ENCODE data around the gene TMEM151A.
A peak's percentile ranks its signal among the peaks of the same experiment; 100 is the strongest.

The TMEM151A gene

DNA sequence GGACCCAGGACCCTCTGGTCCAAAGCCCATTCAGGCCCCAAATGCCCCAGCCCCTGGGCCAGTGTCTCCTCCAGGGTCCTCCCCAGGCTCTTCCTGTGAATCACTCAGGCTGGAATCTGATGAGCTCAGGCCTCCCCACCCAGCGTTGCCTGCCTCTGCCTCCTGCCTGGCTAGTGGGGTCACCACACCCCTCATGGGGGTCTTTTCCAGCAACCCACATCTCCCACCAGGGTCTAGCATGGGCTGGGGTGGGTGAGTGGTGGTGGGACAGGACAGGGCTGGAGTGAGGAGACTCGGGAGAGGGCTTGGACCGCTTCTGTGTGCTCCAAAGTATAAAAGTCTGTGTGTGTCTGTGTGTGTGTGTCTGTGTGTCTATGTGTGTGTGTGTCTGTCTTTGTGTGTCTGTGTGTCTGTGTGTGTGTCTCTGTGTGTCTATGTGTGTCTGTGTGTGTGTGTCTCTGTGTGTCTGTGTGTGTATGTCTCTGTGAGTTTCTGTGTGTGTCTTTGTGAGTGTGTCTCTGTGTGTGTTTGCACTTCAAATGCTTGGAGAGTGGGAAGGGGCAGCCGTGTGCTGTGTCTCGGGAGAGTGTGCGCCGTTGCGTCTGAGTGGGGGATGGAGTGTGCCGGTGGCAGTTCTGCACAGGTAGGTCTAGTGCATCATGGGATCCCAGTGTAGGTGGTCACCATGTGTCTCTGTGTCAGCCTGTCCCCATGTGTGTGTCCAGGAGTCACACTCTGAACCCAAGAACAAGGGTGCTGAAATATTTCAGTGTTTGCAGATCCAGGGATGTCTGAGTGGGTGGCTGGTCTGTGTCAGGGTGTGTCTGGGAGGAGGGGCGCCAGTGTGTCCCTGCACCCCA, 35.7 kb downstream of the TMEM151A start:
- Histone ChIP-seq H3K9me3 (ENCODE audit: control insufficient read depth, low read length) (no peaks in the 10 kb centered on the region), H3K27ac (ENCODE audit: low read depth, low read length, severe bottlenecking) (peak overlapping the region; percentile 85), H3K4me3 (ENCODE audit: extremely low read depth, insufficient read depth, low read length, poor library complexity, severe bottlenecking) (no peak overlapping the region), H3K4me1 (ENCODE audit: control insufficient read depth, insufficient read depth, low read length, poor library complexity, severe bottlenecking) (peaks cover 47% of the 10 kb centered on the region), H3K36me3 (ENCODE audit: control insufficient read depth, insufficient read depth, low read length) (peaks cover 15% of the 10 kb centered on the region)
- 85 to 90% methylated on average over 8 to 9 of the region's 10 CpGs for WGBS, 2 experiments (ENCODE audit: insufficient coverage in 2 of 2)

- WGBS, 2 experiments (ENCODE audit: insufficient coverage in 2 of 2): 85 to 96% methylated on average over 2 to 3 of the region's 3 CpGs
- peaks cover 20% of the 10 kb centered on the region for H3K36me3 ChIP-seq (ENCODE audit: control insufficient read depth, insufficient read depth, low read length)
- peak overlapping the region; percentile 36 for H3K27ac ChIP-seq (ENCODE audit: low read depth, low read length, severe bottlenecking)
- H3K9me3 ChIP-seq (ENCODE audit: control insufficient read depth, low read length): no peaks in the 10 kb centered on the region
- peaks cover 46% of the 10 kb centered on the region for H3K4me1 ChIP-seq (ENCODE audit: control insufficient read depth, insufficient read depth, low read length, poor library complexity, severe bottlenecking)
- H3K4me3 ChIP-seq (ENCODE audit: extremely low read depth, insufficient read depth, low read length, poor library complexity, severe bottlenecking): no peak overlapping the region
Measured at GRCh38 chr11:66328031-66328301, 36.3 kb downstream of the TMEM151A start.

DNA sequence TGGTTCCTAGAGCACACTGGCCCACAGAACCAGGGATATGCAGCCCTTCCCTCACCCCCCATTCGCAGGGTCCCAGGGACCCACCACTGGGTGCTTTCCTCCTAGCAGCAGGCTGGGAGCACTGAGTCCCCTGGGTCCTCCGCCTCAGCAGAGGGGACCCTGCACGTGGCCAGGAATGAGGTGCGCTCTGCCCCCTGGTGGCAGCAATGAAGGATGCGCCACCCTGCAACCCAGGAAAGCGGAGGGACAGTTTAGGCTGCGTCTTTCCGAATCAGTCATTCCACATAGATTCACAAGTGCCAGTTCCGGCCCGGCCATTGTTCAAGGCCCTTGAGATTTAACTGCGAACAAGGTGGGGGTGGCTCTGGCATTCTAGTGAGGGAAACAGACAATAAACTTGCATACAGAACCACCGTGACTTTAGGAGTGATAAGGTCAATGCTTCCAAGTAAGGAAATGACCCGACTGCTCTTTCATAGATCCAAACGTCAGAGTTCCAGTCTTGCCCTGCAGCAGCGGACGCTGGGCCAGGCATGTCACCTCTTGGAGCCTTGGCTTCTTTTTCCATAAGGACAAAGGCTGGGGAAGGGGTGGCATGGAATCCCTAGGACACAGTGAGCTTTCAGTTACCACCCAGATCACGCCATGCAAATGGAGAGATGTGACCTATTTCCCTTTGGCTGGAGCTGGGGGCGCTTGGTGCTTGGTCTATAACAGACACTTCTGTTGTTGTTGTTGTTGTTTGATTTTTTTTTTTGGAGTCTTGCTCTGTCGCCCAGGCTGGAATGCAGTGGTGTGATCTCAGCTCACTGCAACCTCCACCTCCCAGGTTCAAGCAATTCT, 36.8 kb downstream of the TMEM151A start:
- 10% methylated on average over 17 of the region's 19 CpGs for WGBS, 2 experiments (ENCODE audit: insufficient coverage in 2 of 2)
- Histone ChIP-seq H3K36me3 (ENCODE audit: control insufficient read depth, insufficient read depth, low read length) (peaks cover 25% of the 10 kb centered on the region), H3K4me3 (ENCODE audit: extremely low read depth, insufficient read depth, low read length, poor library complexity, severe bottlenecking) (no peak overlapping the region)

DNA sequence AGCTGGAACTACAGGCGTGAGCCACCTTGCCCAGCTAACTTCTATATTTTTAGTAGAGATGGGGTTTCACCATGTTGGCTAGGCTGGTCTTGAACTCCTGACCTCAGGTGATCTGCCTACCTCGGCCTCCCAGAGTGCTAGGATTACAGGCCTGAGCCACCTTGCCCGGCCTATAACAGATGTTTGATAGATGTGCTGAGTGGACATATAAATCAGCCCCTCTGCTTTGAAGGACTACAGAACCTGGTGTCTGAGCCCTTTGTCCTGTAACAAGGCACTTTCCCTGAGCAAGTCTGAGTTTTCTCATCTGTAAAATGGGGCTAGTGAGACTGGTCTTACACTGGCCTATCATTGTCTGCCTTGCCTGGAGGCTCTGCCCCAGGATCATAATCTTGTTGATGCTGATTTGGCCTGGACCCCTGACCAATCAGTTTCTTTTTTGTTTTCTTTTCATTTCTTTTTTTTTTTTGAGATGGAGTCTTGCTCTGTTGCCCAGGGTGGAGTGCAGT, 37.5 kb downstream of the TMEM151A start:
- WGBS, 2 experiments (ENCODE audit: insufficient coverage in 2 of 2): 81 to 100% methylated on average over 2 of the region's 3 CpGs
- Histone ChIP-seq H3K9me3 (ENCODE audit: control insufficient read depth, low read length) (no peaks in the 10 kb centered on the region), H3K27ac (ENCODE audit: low read depth, low read length, severe bottlenecking) (peak overlapping the region; percentile 36), H3K36me3 (ENCODE audit: control insufficient read depth, insufficient read depth, low read length) (peaks cover 32% of the 10 kb centered on the region), H3K4me3 (ENCODE audit: extremely low read depth, insufficient read depth, low read length, poor library complexity, severe bottlenecking) (no peak overlapping the region), H3K4me1 (ENCODE audit: control insufficient read depth, insufficient read depth, low read length, poor library complexity, severe bottlenecking) (peaks cover 44% of the 10 kb centered on the region)

More for the DNA sequence above, 36.8 kb downstream of the TMEM151A start:
- peaks cover 44% of the 10 kb centered on the region for H3K4me1 ChIP-seq (ENCODE audit: control insufficient read depth, insufficient read depth, low read length, poor library complexity, severe bottlenecking)
- no peaks in the 10 kb centered on the region for H3K9me3 ChIP-seq (ENCODE audit: control insufficient read depth, low read length)
- H3K27ac ChIP-seq (ENCODE audit: low read depth, low read length, severe bottlenecking): peak overlapping the region; percentile 78

DNA sequence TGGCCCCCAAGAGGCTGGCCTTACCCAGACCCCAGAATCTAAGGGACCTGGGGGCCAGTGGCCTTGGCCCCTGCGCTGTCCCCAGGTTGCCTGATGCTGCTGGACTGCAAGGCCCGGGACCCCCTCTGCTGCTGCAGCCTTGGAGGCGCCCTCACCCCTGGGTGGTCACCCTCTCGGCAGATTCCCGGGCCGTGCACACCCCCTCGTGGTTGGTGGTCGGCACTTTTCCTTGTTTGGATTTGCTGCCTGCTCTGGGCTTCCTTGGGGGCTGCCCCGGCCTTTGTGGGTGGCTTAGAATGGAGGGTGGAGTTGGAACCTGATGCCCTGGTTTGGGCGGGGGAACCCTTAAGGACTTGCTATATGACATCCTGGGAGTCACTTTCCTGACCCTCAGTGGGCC, 39.2 kb downstream of the TMEM151A start:
- Histone ChIP-seq H3K4me1 (ENCODE audit: control insufficient read depth, insufficient read depth, low read length, poor library complexity, severe bottlenecking) (peaks cover 35% of the 10 kb centered on the region), H3K9me3 (ENCODE audit: control insufficient read depth, low read length) (no peaks in the 10 kb centered on the region), H3K4me3 (ENCODE audit: extremely low read depth, insufficient read depth, low read length, poor library complexity, severe bottlenecking) (no peak overlapping the region), H3K27ac (ENCODE audit: low read depth, low read length, severe bottlenecking) (no peak overlapping the region), H3K36me3 (ENCODE audit: control insufficient read depth, insufficient read depth, low read length) (peaks cover 34% of the 10 kb centered on the region)
- 81 to 90% methylated on average over 7 to 8 of the region's 10 CpGs for WGBS, 2 experiments (ENCODE audit: insufficient coverage in 2 of 2)

GRCh38 chr11:66331542-66332370, 40.1 kb downstream of the TMEM151A start:
- H3K27ac ChIP-seq (ENCODE audit: low read depth, low read length, severe bottlenecking): no peak overlapping the region
- H3K36me3 ChIP-seq (ENCODE audit: control insufficient read depth, insufficient read depth, low read length): peaks cover 34% of the 10 kb centered on the region
- 93 to 95% methylated on average over 11 of the region's 12 CpGs for WGBS, 2 experiments (ENCODE audit: insufficient coverage in 2 of 2)
- H3K9me3 ChIP-seq (ENCODE audit: control insufficient read depth, low read length): no peaks in the 10 kb centered on the region
- no peak overlapping the region for H3K4me3 ChIP-seq (ENCODE audit: extremely low read depth, insufficient read depth, low read length, poor library complexity, severe bottlenecking)
- H3K4me1 ChIP-seq (ENCODE audit: control insufficient read depth, insufficient read depth, low read length, poor library complexity, severe bottlenecking): peaks cover 33% of the 10 kb centered on the region

GRCh38 chr11:66332371-66333219, 40.9 kb downstream of the TMEM151A start:
- H3K9me3 ChIP-seq (ENCODE audit: control insufficient read depth, low read length): no peaks in the 10 kb centered on the region
- peaks cover 39% of the 10 kb centered on the region for H3K36me3 ChIP-seq (ENCODE audit: control insufficient read depth, insufficient read depth, low read length)
- H3K4me3 ChIP-seq (ENCODE audit: extremely low read depth, insufficient read depth, low read length, poor library complexity, severe bottlenecking): no peak overlapping the region
- no peak overlapping the region for H3K27ac ChIP-seq (ENCODE audit: low read depth, low read length, severe bottlenecking)
- 85 to 96% methylated on average over 11 to 15 of the region's 18 CpGs for WGBS, 2 experiments (ENCODE audit: insufficient coverage in 2 of 2)
- peaks cover 33% of the 10 kb centered on the region for H3K4me1 ChIP-seq (ENCODE audit: control insufficient read depth, insufficient read depth, low read length, poor library complexity, severe bottlenecking)

DNA sequence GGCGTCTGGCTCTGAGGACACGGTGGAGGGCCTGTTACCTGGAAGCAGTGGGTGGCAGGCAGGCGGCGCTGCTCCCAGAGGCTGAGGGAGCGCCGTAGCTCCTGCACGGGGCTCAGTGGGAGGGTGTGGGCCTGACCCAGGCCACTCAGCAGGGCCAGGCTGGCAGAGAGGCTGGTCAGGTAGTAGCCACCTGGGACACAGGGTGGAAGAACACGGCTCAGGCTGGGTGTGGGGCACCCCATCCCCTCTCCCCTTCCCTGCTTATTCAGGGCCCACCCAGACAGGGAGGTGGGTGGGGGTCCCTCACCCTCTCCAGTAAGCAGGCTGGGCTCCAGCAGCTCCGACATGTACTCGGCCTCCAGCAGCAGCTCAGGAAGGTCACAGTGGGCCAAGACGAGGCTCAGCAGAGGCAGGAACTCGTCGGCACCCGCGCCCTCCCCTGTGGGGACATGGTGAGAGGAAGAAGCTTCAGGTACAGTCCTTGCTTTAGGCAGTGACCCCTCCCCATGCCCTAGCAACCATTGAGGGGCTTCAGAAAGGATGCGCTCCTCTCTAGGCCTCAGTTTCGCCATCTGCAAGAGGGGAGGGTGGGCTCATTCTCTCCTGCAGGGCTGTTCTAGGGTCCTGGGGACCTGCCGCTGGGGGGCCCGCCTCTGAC, 41.7 kb downstream of the TMEM151A start:
- peaks cover 32% of the 10 kb centered on the region for H3K4me1 ChIP-seq (ENCODE audit: control insufficient read depth, insufficient read depth, low read length, poor library complexity, severe bottlenecking)
- H3K36me3 ChIP-seq (ENCODE audit: control insufficient read depth, insufficient read depth, low read length): peaks cover 46% of the 10 kb centered on the region
- H3K27ac ChIP-seq (ENCODE audit: low read depth, low read length, severe bottlenecking): no peak overlapping the region
- H3K9me3 ChIP-seq (ENCODE audit: control insufficient read depth, low read length): no peaks in the 10 kb centered on the region
- H3K4me3 ChIP-seq (ENCODE audit: extremely low read depth, insufficient read depth, low read length, poor library complexity, severe bottlenecking): no peak overlapping the region
- WGBS, 2 experiments (ENCODE audit: insufficient coverage in 2 of 2): 96 to 99% methylated on average over 12 to 17 of the region's 19 CpGs

GRCh38 chr11:66333896-66334604, 42.4 kb downstream of the TMEM151A start:
- peaks cover 27% of the 10 kb centered on the region for H3K4me1 ChIP-seq (ENCODE audit: control insufficient read depth, insufficient read depth, low read length, poor library complexity, severe bottlenecking)
- no peaks in the 10 kb centered on the region for H3K9me3 ChIP-seq (ENCODE audit: control insufficient read depth, low read length)
- no peak overlapping the region for H3K4me3 ChIP-seq (ENCODE audit: extremely low read depth, insufficient read depth, low read length, poor library complexity, severe bottlenecking)
- H3K36me3 ChIP-seq (ENCODE audit: control insufficient read depth, insufficient read depth, low read length): peaks cover 52% of the 10 kb centered on the region
- H3K27ac ChIP-seq (ENCODE audit: low read depth, low read length, severe bottlenecking): no peak overlapping the region
- 93% methylated on average over 26 to 28 of the region's 29 CpGs for WGBS, 2 experiments (ENCODE audit: insufficient coverage in 2 of 2)

Measured in mesodermal cell (in vitro differentiated cells).